GM18526 (cell line): ENCODE measurements around the gene PLOD2.

Experiments used
- POLR2A ChIP-seq: IDR thresholded peaks from 3 replicates; pipeline ENCODE4 v1.6.1; 2011; ENCODE audit not compliant: insufficient read length; ENCODE audit errors: extremely low read depth

PLOD2 gene

DNA sequence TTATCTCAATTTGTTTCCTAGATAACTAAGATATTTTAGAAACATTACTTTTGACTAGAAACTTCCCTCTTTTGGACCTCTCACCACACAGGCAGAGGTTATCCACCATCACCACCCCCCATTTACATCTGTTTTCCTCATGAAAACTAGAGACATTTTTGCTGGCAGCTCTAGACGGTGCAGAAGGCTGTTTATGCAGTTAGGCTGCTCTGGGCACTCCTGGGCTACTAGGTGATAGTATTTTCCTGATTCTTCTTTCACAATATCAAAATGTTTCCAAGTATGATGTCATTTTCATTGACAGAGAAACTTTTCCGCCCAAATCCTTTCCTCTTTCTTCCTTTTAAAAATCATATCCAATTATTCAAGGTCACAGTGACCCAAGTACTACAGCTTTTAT lies 67.1 kb downstream of the PLOD2 start:
- TF ChIP-seq POLR2A: no peak

DNA sequence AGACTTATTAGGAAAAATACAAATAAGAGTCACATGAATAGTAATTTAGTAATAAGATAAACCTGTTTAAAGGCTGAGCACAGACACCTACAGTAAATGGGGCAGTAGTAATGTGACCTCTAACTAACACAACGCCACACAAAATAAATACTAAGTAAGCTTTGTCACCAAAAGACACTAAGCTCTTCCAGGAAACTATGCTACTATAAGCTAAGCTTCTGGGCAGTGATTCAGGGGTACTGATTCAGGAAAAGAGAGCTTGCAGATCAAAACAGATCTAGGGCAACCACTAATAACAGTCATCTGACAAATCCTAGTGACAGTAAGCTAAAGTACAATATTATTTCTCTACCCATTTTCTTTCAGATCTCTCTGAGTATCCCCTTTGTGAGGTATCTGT lies 68.8 kb downstream of the PLOD2 start:
- no peak for TF ChIP-seq POLR2A

DNA sequence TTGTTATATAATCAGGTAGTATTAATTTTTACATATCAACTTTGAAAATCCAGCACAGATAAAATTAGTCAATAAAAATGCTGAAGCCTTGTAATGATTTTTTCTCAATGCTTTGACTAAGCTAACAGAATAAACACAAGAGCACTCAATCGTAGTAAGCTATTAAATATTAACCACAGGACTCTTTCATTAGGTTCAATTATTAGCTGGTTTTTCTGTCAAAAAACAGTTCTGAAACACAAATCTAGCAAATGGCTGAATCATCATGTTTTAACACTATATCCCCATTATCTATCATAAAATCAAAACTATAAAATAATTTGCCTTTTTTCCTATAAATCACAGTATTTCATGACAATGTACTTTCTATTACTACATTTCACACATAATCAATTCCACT lies 69.6 kb downstream of the PLOD2 start:
- no peak for TF ChIP-seq POLR2A

- TF ChIP-seq POLR2A: no peak
Observed at GRCh38 chr3:146090521-146090920, 70.5 kb downstream of the PLOD2 start.

DNA sequence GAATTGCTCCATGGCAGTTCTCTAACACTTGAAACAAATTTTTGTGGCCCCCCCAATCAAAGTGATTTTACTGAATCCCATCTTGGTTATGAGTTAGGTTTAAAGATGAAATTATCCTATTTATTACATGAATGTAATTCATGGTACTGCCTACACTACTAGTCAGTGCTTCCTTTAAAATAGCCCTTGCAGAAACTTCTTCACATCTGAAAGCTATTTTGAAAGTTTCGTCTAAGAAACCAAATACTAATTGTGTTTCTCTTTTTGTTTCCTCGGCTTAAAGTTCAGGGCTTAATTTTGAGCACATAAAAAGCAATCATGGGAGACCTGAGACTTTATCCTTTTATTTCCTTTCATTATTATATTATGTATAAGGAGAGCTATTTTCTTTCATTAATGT lies 72.1 kb downstream of the PLOD2 start:
- TF ChIP-seq POLR2A: no peak

GRCh38 chr3:146087116-146087515 lies 73.9 kb downstream of the PLOD2 start:
- no peak for TF ChIP-seq POLR2A

GRCh38 chr3:146086211-146086610 lies 74.8 kb downstream of the PLOD2 start:
- no peak for TF ChIP-seq POLR2A

DNA sequence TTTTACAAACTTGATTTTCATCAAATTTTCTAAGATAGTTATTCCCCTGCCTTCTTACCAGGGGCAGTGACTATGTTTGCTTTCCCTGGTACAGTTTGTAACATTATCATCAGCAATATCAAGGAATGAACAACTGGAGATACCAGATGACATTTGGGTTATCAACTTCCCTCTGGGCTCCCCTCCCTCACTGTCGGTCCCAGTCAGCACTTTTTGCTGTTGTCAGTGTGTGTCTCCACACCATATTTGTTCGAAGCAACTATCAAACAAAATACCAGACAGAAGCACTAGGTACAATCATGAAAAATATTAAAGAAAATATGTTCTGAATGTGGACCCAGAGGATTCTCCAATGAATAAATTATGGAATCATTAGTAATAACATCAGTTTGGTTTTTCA lies 75.3 kb downstream of the PLOD2 start:
- TF ChIP-seq POLR2A: no peak

GRCh38 chr3:146080578-146080977 lies 80.4 kb downstream of the PLOD2 start:
- TF ChIP-seq POLR2A: no peak

DNA sequence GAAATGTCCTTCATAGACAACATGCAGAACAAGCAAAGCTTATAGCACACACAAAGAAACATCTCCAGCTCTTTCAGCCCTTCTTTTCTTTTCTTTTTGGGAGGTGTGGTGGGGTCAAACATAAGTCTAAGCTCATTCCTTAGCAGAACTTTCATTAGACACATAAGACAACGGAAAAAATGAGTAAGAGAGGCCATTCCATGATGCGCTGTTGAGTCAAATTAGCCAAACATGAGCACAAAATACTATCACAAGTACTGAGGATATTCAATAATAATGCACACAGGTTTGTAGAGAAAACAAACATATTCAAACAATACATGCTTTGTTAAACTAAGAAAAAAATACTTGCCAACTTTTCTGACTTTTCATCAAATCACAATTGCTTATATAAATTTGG lies 83.0 kb downstream of the PLOD2 start:
- TF ChIP-seq POLR2A: no peak

GRCh38 chr3:146077181-146077580 lies 83.8 kb downstream of the PLOD2 start:
- no peak for TF ChIP-seq POLR2A

DNA sequence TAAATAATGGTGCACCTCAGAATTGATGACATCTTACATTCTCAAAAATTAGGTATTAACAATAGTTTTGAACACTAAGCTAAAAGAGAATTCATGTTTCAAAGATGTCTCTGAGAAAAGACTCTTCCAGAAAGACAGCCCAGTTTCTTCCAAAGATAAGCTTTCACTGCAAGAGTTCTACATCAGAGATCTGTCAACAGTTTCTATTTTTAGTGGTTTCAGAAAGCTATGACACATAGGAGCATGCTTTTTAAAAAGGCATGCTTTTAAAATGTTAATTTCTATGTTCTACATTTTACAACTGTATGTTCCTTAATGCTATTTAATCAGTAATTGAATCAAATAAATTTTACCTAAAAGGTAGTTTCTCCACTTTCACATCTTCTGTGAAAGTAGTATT lies 88.2 kb downstream of the PLOD2 start:
- TF ChIP-seq POLR2A: no peak

DNA sequence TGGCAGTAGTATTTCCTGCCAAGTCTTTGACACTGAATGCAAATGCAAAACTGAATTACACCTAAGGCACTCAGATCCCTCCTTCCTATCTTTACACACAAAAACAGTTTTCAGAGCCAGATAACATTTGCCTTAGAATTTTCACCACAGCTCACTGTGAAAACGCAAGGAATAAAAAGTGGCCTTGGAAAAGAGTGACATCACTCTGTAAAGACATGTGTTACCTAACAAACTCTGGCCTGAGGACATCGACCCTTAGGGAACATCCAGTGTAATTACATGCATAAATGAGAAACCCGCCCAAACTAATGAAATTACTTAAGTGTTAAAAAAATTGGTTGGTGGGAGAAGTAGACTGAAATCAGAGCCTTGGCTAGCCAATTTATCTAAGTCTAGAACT lies 88.9 kb downstream of the PLOD2 start:
- no peak for TF ChIP-seq POLR2A

- TF ChIP-seq POLR2A: no peak
Observed at GRCh38 chr3:146071632-146072031, 89.4 kb downstream of the PLOD2 start.

- no peak for TF ChIP-seq POLR2A
Observed at GRCh38 chr3:146067048-146067447, 93.9 kb downstream of the PLOD2 start.

DNA sequence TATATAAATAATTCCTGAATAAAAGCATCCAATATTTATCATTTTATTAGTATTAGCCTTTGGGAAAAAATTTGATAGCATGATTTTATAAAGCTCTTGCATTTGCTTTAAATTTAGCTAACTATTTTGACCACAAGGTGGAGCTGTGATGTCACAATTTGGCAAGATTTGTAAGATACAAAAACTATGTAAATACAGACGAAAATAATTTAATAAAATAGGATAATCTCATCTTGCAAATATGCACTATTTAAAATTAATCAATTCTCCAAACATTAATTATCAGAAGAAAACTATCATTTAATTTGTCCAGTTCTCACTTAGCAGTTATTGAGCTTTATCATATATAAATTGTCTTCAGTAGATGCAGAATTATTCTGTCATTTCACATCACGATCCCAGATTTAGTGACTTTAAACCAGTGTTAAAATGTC lies 95.4 kb downstream of the PLOD2 start:
- no peak for TF ChIP-seq POLR2A

GRCh38 chr3:146058241-146058640 lies 102.7 kb downstream of the PLOD2 start:
- no peak for TF ChIP-seq POLR2A

DNA sequence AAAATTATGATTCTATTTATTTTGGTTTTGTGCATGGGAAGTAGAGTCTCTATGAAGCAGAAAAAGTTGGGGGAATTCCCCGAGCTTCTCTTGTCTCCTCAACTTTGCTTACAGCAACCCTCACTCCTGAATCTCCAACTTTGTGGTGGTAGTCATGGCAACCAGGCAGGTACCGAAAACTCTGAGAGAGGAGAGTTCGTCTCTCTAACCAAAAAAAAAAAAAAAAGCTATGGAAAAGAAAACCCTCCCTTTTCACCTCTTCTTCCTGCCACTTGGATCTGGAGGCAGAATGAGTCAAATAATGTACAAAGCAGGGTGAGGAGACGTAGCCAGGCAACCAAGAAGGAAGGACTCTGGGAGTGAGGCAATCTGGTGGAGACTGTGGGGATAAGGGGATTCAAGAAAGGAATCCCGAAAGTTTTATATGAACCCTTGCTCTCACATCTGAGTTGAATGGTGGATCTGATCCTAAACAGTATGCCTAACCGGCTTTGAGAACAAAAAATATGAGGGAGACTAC lies 108.1 kb downstream of the PLOD2 start:
- no peak for TF ChIP-seq POLR2A
